ENCODE data around the gene MRTFB. TPM values are rescaled to one million over a fixed set of nuclear protein-coding genes. Genes with fewer than 3 reads are reported as not detected.

MRTFB gene
- total RNA-seq, 4 donors from 2014 or later: 17.1 to 77.8 (median 21.9) TPM

DNA sequence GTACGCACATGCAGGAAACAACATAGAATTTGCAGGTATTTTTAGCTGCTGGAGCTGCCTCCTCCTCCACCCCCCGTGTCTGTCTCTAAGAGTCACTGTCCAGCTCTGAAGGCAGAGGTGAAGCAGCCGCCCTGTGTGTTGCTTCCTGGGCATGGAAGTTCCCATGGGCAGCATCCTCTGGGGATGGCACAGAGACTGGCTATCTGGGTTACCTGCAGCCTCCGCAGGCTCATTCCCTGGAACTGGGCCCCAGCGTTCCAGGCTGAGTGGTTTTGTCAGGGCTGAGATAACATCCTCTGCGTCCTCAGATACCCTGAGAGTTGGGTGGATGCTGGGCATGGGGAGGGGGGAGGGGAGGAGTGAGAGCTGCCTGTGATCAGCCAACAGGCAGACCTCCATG is 41.5 kb upstream of the MRTFB start:
- intact Hi-C loops (cut with DNase I): no loop called here
- H3K27ac ChIP-seq: no peak overlapping the region
- TF ChIP-seq POLR2A (IDR thresholded peaks at IDR 0.05): no peak
- TF ChIP-seq, protein P1, sequence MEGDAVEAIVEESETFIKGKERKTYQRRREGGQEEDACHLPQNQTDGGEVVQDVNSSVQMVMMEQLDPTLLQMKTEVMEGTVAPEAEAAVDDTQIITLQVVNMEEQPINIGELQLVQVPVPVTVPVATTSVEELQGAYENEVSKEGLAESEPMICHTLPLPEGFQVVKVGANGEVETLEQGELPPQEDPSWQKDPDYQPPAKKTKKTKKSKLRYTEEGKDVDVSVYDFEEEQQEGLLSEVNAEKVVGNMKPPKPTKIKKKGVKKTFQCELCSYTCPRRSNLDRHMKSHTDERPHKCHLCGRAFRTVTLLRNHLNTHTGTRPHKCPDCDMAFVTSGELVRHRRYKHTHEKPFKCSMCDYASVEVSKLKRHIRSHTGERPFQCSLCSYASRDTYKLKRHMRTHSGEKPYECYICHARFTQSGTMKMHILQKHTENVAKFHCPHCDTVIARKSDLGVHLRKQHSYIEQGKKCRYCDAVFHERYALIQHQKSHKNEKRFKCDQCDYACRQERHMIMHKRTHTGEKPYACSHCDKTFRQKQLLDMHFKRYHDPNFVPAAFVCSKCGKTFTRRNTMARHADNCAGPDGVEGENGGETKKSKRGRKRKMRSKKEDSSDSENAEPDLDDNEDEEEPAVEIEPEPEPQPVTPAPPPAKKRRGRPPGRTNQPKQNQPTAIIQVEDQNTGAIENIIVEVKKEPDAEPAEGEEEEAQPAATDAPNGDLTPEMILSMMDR (IDR thresholded peaks at IDR 0.05): no peak
- no peak for DNase-seq
- H3K9me3 ChIP-seq: no peaks in the 10 kb centered on the region
- H3K36me3 ChIP-seq: no peaks in the 10 kb centered on the region
- no peaks in the 10 kb centered on the region for H3K4me1 ChIP-seq
- H3K4me3 ChIP-seq: no peak overlapping the region
- 81 to 82% methylated on average over 3 of the region's 6 CpGs for WGBS, 2 donors
- no peaks in the 10 kb centered on the region for H3K27me3 ChIP-seq

DNA sequence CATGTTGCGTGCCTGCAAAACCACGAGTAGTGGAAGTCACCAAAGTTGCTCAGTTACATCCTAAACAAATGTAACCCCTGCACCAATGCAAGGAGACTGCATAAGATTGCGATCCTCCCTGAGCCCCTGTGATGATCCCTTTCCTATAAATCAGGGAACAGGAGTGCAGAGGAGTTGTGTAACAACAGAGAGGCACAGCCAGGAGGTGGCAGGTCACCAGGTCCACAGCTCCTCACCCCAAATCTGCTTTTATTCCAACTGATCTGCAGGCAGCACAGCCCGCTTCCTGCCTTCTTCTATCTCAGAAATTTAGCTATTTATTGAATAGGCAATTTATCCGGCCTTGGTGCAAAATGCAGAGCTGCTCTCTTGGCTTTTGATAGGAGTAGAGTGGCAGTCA is 36.0 kb upstream of the MRTFB start:
- 79 to 100% methylated on average over 2 to 5 of the region's 5 CpGs for WGBS, 2 donors
- Histone ChIP-seq H3K27me3 (no peaks in the 10 kb centered on the region), H3K36me3 (no peaks in the 10 kb centered on the region), H3K4me3 (no peak overlapping the region), H3K27ac (no peak overlapping the region), H3K4me1 (no peaks in the 10 kb centered on the region), H3K9me3 (peaks cover 0 to 4% (median 0%) of the 10 kb centered on the region in 3 donors)
- TF ChIP-seq POLR2A (IDR thresholded peaks at IDR 0.05): no peak
- TF ChIP-seq, protein P1 (IDR thresholded peaks at IDR 0.05): no peak
- intact Hi-C loops (cut with DNase I): no loop called here
- DNase-seq: no peak

DNA sequence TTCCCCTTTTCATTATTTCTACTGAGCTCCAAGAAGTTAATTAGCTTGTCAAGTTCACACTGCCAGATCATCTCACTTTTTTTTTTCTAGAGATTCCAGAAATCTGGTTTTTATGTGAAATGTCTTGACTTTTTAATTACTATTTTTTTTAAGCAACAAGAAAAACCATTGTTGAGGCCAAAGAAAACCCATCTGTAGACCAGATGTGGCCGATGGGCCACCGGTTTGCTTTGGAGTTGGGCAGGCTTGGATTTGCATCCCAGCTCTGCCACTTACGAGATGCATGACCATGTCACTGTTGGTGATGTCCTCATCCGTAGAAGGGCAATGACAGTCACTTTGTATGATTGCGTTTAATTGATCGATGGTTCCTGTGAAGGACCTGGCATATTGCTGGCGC is 34.2 kb upstream of the MRTFB start:
- TF ChIP-seq POLR2A (IDR thresholded peaks at IDR 0.05): no peak
- TF ChIP-seq, protein P1 (IDR thresholded peaks at IDR 0.05): no peak
- peaks cover 0 to 4% (median 0%) of the 10 kb centered on the region in 3 donors for H3K9me3 ChIP-seq
- no peaks in the 10 kb centered on the region for H3K4me1 ChIP-seq
- no peaks in the 10 kb centered on the region for H3K36me3 ChIP-seq
- H3K4me3 ChIP-seq: no peak overlapping the region
- WGBS, 2 donors: 83 to 86% methylated on average over 6 to 7 of the region's 7 CpGs
- intact Hi-C loops (cut with DNase I): no loop called here
- no peak for DNase-seq
- no peak overlapping the region for H3K27ac ChIP-seq
- H3K27me3 ChIP-seq: no peaks in the 10 kb centered on the region

DNA sequence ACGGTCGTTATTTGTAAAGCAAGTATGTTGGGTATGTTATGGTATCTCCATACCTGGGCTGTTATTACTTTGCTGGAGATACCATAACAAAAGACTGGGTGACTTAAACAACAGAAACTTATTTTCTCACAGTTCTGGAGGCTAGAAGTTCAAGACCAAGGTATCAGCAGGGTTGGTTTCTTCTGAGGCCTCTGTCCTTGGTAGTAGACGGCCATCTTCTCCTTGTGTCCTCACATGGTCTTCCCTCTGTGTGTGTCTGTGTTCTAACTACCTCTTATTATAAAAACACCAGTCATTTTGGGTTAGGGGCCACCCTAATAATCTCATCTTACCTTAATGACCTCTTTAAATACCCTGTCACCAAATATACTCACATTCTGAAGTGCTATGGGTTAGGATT is 33.2 kb upstream of the MRTFB start:
- Histone ChIP-seq H3K4me1 (peaks cover 0 to 8% (median 7%) of the 10 kb centered on the region in 3 donors), H3K9me3 (peaks cover 0 to 4% (median 0%) of the 10 kb centered on the region in 3 donors), H3K36me3 (no peaks in the 10 kb centered on the region), H3K27ac (no peak overlapping the region), H3K4me3 (no peak overlapping the region), H3K27me3 (no peaks in the 10 kb centered on the region)
- WGBS, 2 donors: 97 to 100% methylated on average over 1 to 3 of the region's 3 CpGs
- no peak for TF ChIP-seq POLR2A (IDR thresholded peaks at IDR 0.05)
- TF ChIP-seq, protein P1 (IDR thresholded peaks at IDR 0.05): no peak
- DNase-seq: no peak
- intact Hi-C loops (cut with DNase I): no loop called here

DNA sequence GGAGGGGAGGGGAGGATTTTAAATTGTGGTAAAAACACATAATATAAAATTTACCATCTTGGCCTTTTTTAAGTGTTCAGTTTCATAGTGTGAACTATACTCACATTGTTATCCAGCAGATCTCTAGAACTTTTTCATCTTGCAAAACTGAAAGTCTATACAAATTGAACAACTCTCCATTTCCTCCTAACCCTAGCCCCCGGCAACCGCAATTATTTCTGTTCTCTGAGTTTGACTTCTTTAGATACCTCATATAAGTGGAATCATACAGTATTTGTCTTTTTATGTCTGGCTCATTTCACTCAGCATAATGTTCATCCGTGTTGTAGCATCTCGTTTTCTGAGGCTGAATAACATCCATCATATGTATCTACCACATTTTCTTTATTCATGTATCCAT is 30.0 kb upstream of the MRTFB start:
- Histone ChIP-seq H3K4me1 (peaks cover 0 to 13% (median 11%) of the 10 kb centered on the region in 3 donors), H3K9me3 (peaks cover 0 to 4% (median 0%) of the 10 kb centered on the region in 3 donors), H3K36me3 (no peaks in the 10 kb centered on the region), H3K4me3 (no peak overlapping the region), H3K27me3 (no peaks in the 10 kb centered on the region), H3K27ac (no peak overlapping the region)
- intact Hi-C loops (cut with DNase I): no loop called here
- TF ChIP-seq, protein P1 (IDR thresholded peaks at IDR 0.05): no peak
- DNase-seq: no peak
- 63 to 75% methylated on average over 4 of the region's 4 CpGs for WGBS, 2 donors
